ENCODE data around the gene KCNIP4. TPM values are rescaled to one million over a fixed set of nuclear protein-coding genes. Genes with fewer than 3 reads are reported as not detected.

Gene KCNIP4
- polyA plus RNA-seq, 4 donors, result 1.3 to 3.7 TPM; not detected in 2

- no peak overlapping the region for H3K4me3 ChIP-seq (ENCODE audit: low read depth in 1 of 3, low read length in 3 of 3)
- H3K36me3 ChIP-seq (ENCODE audit: control insufficient read depth in 3 of 3, insufficient read depth in 2 of 3, low read depth in 1 of 3, low read length in 3 of 3), result no peaks in the 10 kb centered on the region
- FAIRE-seq (no peak), DNase-seq (no peak)
- no peaks in the 10 kb centered on the region for H3K4me1 ChIP-seq (ENCODE audit: control insufficient read depth in 3 of 3, insufficient read depth in 2 of 3, low read depth in 1 of 3, low read length in 2 of 3)
- 88 to 89% (median 89%) methylated on average over 4 of the region's 4 CpGs for WGBS, 3 donors
- no peak overlapping the region for H3K27ac ChIP-seq (ENCODE audit: low read depth in 1 of 3, low read length in 2 of 3)
- no peaks in the 10 kb centered on the region for H3K9me3 ChIP-seq (ENCODE audit: control insufficient read depth in 2 of 2, insufficient read depth in 1 of 2, low read depth in 1 of 2, low read length in 1 of 2)
- no peaks in the 10 kb centered on the region for H3K27me3 ChIP-seq (ENCODE audit: control insufficient read depth in 3 of 3, insufficient read depth in 3 of 3, low read length in 3 of 3)
Measured at GRCh38 chr4:21826071-21826470, 122.5 kb downstream of the KCNIP4 start.

- Histone ChIP-seq H3K4me1 (ENCODE audit: control insufficient read depth in 3 of 3, insufficient read depth in 2 of 3, low read depth in 1 of 3, low read length in 2 of 3) (no peaks in the 10 kb centered on the region), H3K27ac (ENCODE audit: low read depth in 1 of 3, low read length in 2 of 3) (no peak overlapping the region), H3K9me3 (ENCODE audit: control insufficient read depth in 2 of 2, insufficient read depth in 1 of 2, low read depth in 1 of 2, low read length in 1 of 2) (peaks cover 0 to 14% of the 10 kb centered on the region in 2 donors), H3K36me3 (ENCODE audit: control insufficient read depth in 3 of 3, insufficient read depth in 2 of 3, low read depth in 1 of 3, low read length in 3 of 3) (no peaks in the 10 kb centered on the region), H3K4me3 (ENCODE audit: low read depth in 1 of 3, low read length in 3 of 3) (no peak overlapping the region), H3K27me3 (ENCODE audit: control insufficient read depth in 3 of 3, insufficient read depth in 3 of 3, low read length in 3 of 3) (no peaks in the 10 kb centered on the region)
- WGBS, 3 donors, result 72 to 80% (median 78%) methylated on average over 1 of the region's 1 CpG
- FAIRE-seq (no peak), DNase-seq (no peak)
Measured at GRCh38 chr4:21819086-21819485, 129.5 kb downstream of the KCNIP4 start.

- Histone ChIP-seq H3K27ac (ENCODE audit: low read depth in 1 of 3, low read length in 2 of 3) (no peak overlapping the region), H3K27me3 (ENCODE audit: control insufficient read depth in 3 of 3, insufficient read depth in 3 of 3, low read length in 3 of 3) (no peaks in the 10 kb centered on the region), H3K36me3 (ENCODE audit: control insufficient read depth in 3 of 3, insufficient read depth in 2 of 3, low read depth in 1 of 3, low read length in 3 of 3) (no peaks in the 10 kb centered on the region), H3K4me3 (ENCODE audit: low read depth in 1 of 3, low read length in 3 of 3) (no peak overlapping the region), H3K4me1 (ENCODE audit: control insufficient read depth in 3 of 3, insufficient read depth in 2 of 3, low read depth in 1 of 3, low read length in 2 of 3) (no peaks in the 10 kb centered on the region), H3K9me3 (ENCODE audit: control insufficient read depth in 2 of 2, insufficient read depth in 1 of 2, low read depth in 1 of 2, low read length in 1 of 2) (peaks cover 0 to 14% of the 10 kb centered on the region in 2 donors)
- DNase-seq, result no peak
- FAIRE-seq, result no peak
Measured at GRCh38 chr4:21815651-21816377, 132.8 kb downstream of the KCNIP4 start.

GRCh38 chr4:21811565-21811964 lies 137.0 kb downstream of the KCNIP4 start:
- 32 to 42% (median 33%) methylated on average over 1 of the region's 1 CpG for WGBS, 3 donors
- Histone ChIP-seq H3K27ac (ENCODE audit: low read depth in 1 of 3, low read length in 2 of 3) (no peak overlapping the region), H3K4me3 (ENCODE audit: low read depth in 1 of 3, low read length in 3 of 3) (no peak overlapping the region), H3K9me3 (ENCODE audit: control insufficient read depth in 2 of 2, insufficient read depth in 1 of 2, low read depth in 1 of 2, low read length in 1 of 2) (no peaks in the 10 kb centered on the region), H3K4me1 (ENCODE audit: control insufficient read depth in 3 of 3, insufficient read depth in 2 of 3, low read depth in 1 of 3, low read length in 2 of 3) (no peaks in the 10 kb centered on the region), H3K27me3 (ENCODE audit: control insufficient read depth in 3 of 3, insufficient read depth in 3 of 3, low read length in 3 of 3) (no peaks in the 10 kb centered on the region), H3K36me3 (ENCODE audit: control insufficient read depth in 3 of 3, insufficient read depth in 2 of 3, low read depth in 1 of 3, low read length in 3 of 3) (no peaks in the 10 kb centered on the region)
- FAIRE-seq (no peak), DNase-seq (no peak)

- H3K9me3 ChIP-seq (ENCODE audit: control insufficient read depth in 2 of 2, insufficient read depth in 1 of 2, low read depth in 1 of 2, low read length in 1 of 2), result no peaks in the 10 kb centered on the region
- no peak overlapping the region for H3K27ac ChIP-seq (ENCODE audit: low read depth in 1 of 3, low read length in 2 of 3)
- H3K36me3 ChIP-seq (ENCODE audit: control insufficient read depth in 3 of 3, insufficient read depth in 2 of 3, low read depth in 1 of 3, low read length in 3 of 3), result no peaks in the 10 kb centered on the region
- DNase-seq (no peak), FAIRE-seq (no peak)
- H3K4me3 ChIP-seq (ENCODE audit: low read depth in 1 of 3, low read length in 3 of 3), result no peak overlapping the region
- 74 to 87% (median 82%) methylated on average over 3 of the region's 3 CpGs for WGBS, 3 donors
- no peaks in the 10 kb centered on the region for H3K27me3 ChIP-seq (ENCODE audit: control insufficient read depth in 3 of 3, insufficient read depth in 3 of 3, low read length in 3 of 3)
- H3K4me1 ChIP-seq (ENCODE audit: control insufficient read depth in 3 of 3, insufficient read depth in 2 of 3, low read depth in 1 of 3, low read length in 2 of 3), result no peaks in the 10 kb centered on the region
Measured at GRCh38 chr4:21806991-21807390, 141.6 kb downstream of the KCNIP4 start.

- Histone ChIP-seq H3K4me1 (ENCODE audit: control insufficient read depth in 3 of 3, insufficient read depth in 2 of 3, low read depth in 1 of 3, low read length in 2 of 3) (no peaks in the 10 kb centered on the region), H3K4me3 (ENCODE audit: low read depth in 1 of 3, low read length in 3 of 3) (no peak overlapping the region), H3K9me3 (ENCODE audit: control insufficient read depth in 2 of 2, insufficient read depth in 1 of 2, low read depth in 1 of 2, low read length in 1 of 2) (no peaks in the 10 kb centered on the region), H3K27me3 (ENCODE audit: control insufficient read depth in 3 of 3, insufficient read depth in 3 of 3, low read length in 3 of 3) (no peaks in the 10 kb centered on the region), H3K27ac (ENCODE audit: low read depth in 1 of 3, low read length in 2 of 3) (no peak overlapping the region), H3K36me3 (ENCODE audit: control insufficient read depth in 3 of 3, insufficient read depth in 2 of 3, low read depth in 1 of 3, low read length in 3 of 3) (no peaks in the 10 kb centered on the region)
- WGBS, 3 donors, result 58 to 64% (median 60%) methylated on average over 1 of the region's 1 CpG
- no peak for DNase-seq
- no peak for FAIRE-seq
Measured at GRCh38 chr4:21802406-21802805, 146.2 kb downstream of the KCNIP4 start.

GRCh38 chr4:21801661-21802385 lies 146.7 kb downstream of the KCNIP4 start:
- Histone ChIP-seq H3K4me3 (ENCODE audit: low read depth in 1 of 3, low read length in 3 of 3) (no peak overlapping the region), H3K9me3 (ENCODE audit: control insufficient read depth in 2 of 2, insufficient read depth in 1 of 2, low read depth in 1 of 2, low read length in 1 of 2) (no peaks in the 10 kb centered on the region), H3K27ac (ENCODE audit: low read depth in 1 of 3, low read length in 2 of 3) (no peak overlapping the region), H3K4me1 (ENCODE audit: control insufficient read depth in 3 of 3, insufficient read depth in 2 of 3, low read depth in 1 of 3, low read length in 2 of 3) (no peaks in the 10 kb centered on the region), H3K36me3 (ENCODE audit: control insufficient read depth in 3 of 3, insufficient read depth in 2 of 3, low read depth in 1 of 3, low read length in 3 of 3) (no peaks in the 10 kb centered on the region), H3K27me3 (ENCODE audit: control insufficient read depth in 3 of 3, insufficient read depth in 3 of 3, low read length in 3 of 3) (no peaks in the 10 kb centered on the region)
- 90 to 95% (median 93%) methylated on average over 5 of the region's 5 CpGs for WGBS, 3 donors
- FAIRE-seq (no peak), DNase-seq (no peak)

- DNase-seq (no peak), FAIRE-seq (no peak)
- Histone ChIP-seq H3K9me3 (ENCODE audit: control insufficient read depth in 2 of 2, insufficient read depth in 1 of 2, low read depth in 1 of 2, low read length in 1 of 2) (no peaks in the 10 kb centered on the region), H3K4me3 (ENCODE audit: low read depth in 1 of 3, low read length in 3 of 3) (no peak overlapping the region), H3K27ac (ENCODE audit: low read depth in 1 of 3, low read length in 2 of 3) (no peak overlapping the region), H3K36me3 (ENCODE audit: control insufficient read depth in 3 of 3, insufficient read depth in 2 of 3, low read depth in 1 of 3, low read length in 3 of 3) (no peaks in the 10 kb centered on the region), H3K27me3 (ENCODE audit: control insufficient read depth in 3 of 3, insufficient read depth in 3 of 3, low read length in 3 of 3) (no peaks in the 10 kb centered on the region), H3K4me1 (ENCODE audit: control insufficient read depth in 3 of 3, insufficient read depth in 2 of 3, low read depth in 1 of 3, low read length in 2 of 3) (no peaks in the 10 kb centered on the region)
- 75 to 80% (median 79%) methylated on average over 9 of the region's 9 CpGs for WGBS, 3 donors
Measured at GRCh38 chr4:21795091-21795490, 153.5 kb downstream of the KCNIP4 start.
